K562 (cell line): Measurements from ENCODE around the gene RGS6. TPM values are rescaled to one million over a fixed set of nuclear protein-coding genes. Genes with fewer than 3 reads are reported as not detected.

ENCODE experiments used
- ATAC-seq: fragments of 200-7000 bp; cut with Tn5 transposase; 3 replicates; pipeline ENCODE4 v1.9.1; 2020; ENCODE audit warnings: moderate library complexity
- BruUV-seq: library from RNA; stranded (reverse); fragments of 400-500 nt; replicated peaks from 2 replicates; lab custom pipeline; 2021; lab: Mats Ljungman, UMichigan
- CTCF ChIA-PET: fragments of 300-600 bp; formaldehyde crosslinking; extraction: SDS; loops from one replicate; lab custom pipeline; 2021; ENCODE audit warnings: low intra/inter-chr PET ratio; lab: Yijun Ruan, JAX
- POLR2A ChIA-PET: fragments of 300-600, 350-650 bp; sonication (Branson Sonifier 250); formaldehyde crosslinking; extraction: SDS; loops from one replicate; lab custom pipeline; 2021; ENCODE audit warnings: antibody characterized with exemption, inconsistent platforms; lab: Yijun Ruan, JAX
- DNase-seq, 4 experiments: peaks; one replicate each; pipeline versions ENCODE4 v3.0.0 to v3.0.0-alpha.2; 2011 to 2018; ENCODE audit warnings: low spot score in 3 of 4, mixed read lengths in 3 of 4; ENCODE audit errors: extremely low read depth in 1 of 4
- FAIRE-seq: peaks from 2 replicates; lab custom pipeline; 2011; peaks lifted over from hg19 to GRCh38; lab: Jason Lieb, UNC
- H2AFZ ChIP-seq: 2 replicates; pipeline ENCODE4 v1.6.0; 2011; ENCODE audit warnings: low read depth, low read length, control low read depth, inconsistent platforms
- H3K27ac ChIP-seq: fragments of 200-600 bp; 3 replicates; pipeline ENCODE4 v1.8.0; 2011; ENCODE audit warnings: low read depth, mild to moderate bottlenecking, control low read depth, inconsistent platforms, low read length, moderate library complexity, mixed read lengths; ENCODE audit errors: extremely low read depth
- H3K27me3 ChIP-seq, 2 experiments: fragments of 300-600 bp in 1 of 2; 2 replicates in 1 of 2; 3 replicates in 1 of 2; pipeline versions ENCODE4 v1.6.0 to v1.8.0; 2011; ENCODE audit warnings: inconsistent platforms in 2 of 2, low read length in 2 of 2, mild to moderate bottlenecking in 1 of 2, mixed read lengths in 1 of 2, moderate library complexity in 1 of 2; ENCODE audit not compliant: control insufficient read depth in 2 of 2, insufficient read depth in 2 of 2
- H3K36me3 ChIP-seq: fragments of 300-600 bp; 3 replicates; pipeline ENCODE4 v1.8.0; 2011; ENCODE audit warnings: mild to moderate bottlenecking, low read length, inconsistent platforms; ENCODE audit not compliant: control insufficient read depth, insufficient read depth
- H3K4me1 ChIP-seq, 2 experiments: fragments of 200-600 bp in 1 of 2; replicated peaks in 1 of 2; 2 replicates in 1 of 2; 3 replicates in 1 of 2; pipeline versions ENCODE4 v1.5.1 to v1.8.0; 2011; ENCODE audit warnings: inconsistent platforms in 2 of 2, low read length in 2 of 2, mild to moderate bottlenecking in 1 of 2, mixed read lengths in 1 of 2, moderate library complexity in 1 of 2; ENCODE audit not compliant: control insufficient read depth in 2 of 2, insufficient read depth in 2 of 2
- H3K4me2 ChIP-seq: 2 replicates; pipeline ENCODE4 v1.6.1; 2011; ENCODE audit warnings: low read length, control low read depth, inconsistent platforms, mixed read lengths; ENCODE audit not compliant: insufficient read depth
- H3K4me3 ChIP-seq: fragments of 200-600 bp; sonication (generic), shearing (Covaris generic); 2 replicates; pipeline ENCODE4 v1.5.1; 2016; ENCODE audit warnings: control low read depth, inconsistent platforms
- H3K79me2 ChIP-seq: fragments of 200-600 bp; 3 replicates; pipeline ENCODE4 v1.8.0; 2011; ENCODE audit warnings: low read length, inconsistent platforms; ENCODE audit not compliant: control insufficient read depth, insufficient read depth
- H3K9ac ChIP-seq, 2 experiments: 2 replicates each; pipeline versions ENCODE4 v1.6.0 to v1.6.1; 2011; ENCODE audit warnings: low read depth in 2 of 2, low read length in 2 of 2, control low read depth in 1 of 2, inconsistent platforms in 1 of 2, mild to moderate bottlenecking in 1 of 2, mixed read lengths in 1 of 2; ENCODE audit not compliant: insufficient read depth in 1 of 2
- H3K9me1 ChIP-seq: one replicate; pipeline ENCODE4 v1.6.0; 2011; ENCODE audit warnings: inconsistent platforms, mild to moderate bottlenecking, low read length, moderate library complexity; ENCODE audit not compliant: control insufficient read depth, insufficient read depth
- H3K9me3 ChIP-seq: replicated peaks from 2 replicates; pipeline ENCODE4 v1.5.1; 2011; ENCODE audit warnings: low read depth, low read length, inconsistent platforms; ENCODE audit not compliant: control insufficient read depth, insufficient read depth
- H4K20me1 ChIP-seq: replicated peaks from 2 replicates; pipeline ENCODE4 v1.6.1; 2011; ENCODE audit warnings: low read length, inconsistent platforms, mixed read lengths; ENCODE audit not compliant: control insufficient read depth, insufficient read depth
- CHD1 ChIP-seq: fragments of 200-600 bp; sonication (generic); IDR thresholded peaks from one replicate; pipeline ENCODE4 v1.6.1; 2012; ENCODE audit warnings: mild to moderate bottlenecking, moderate library complexity, low read length, inconsistent platforms
- FOXK2 ChIP-seq, 2 experiments: fragments of 450-650 bp; IDR thresholded peaks in 1 of 2; conservative IDR thresholded peaks in 1 of 2; 2 replicates each; pipeline ENCODE4 v1.6.1; 2016; ENCODE audit warnings: low read depth in 2 of 2, mild to moderate bottlenecking in 1 of 2
- NR2C2 ChIP-seq, 2 experiments: fragments of 200-800 bp in 1 of 2; sonication (Bioruptor generic) in 1 of 2; sonication (generic) in 1 of 2; formaldehyde crosslinking in 1 of 2; IDR thresholded peaks; 2 replicates each; pipeline versions ENCODE4 v1.6.1 to v1.8.0; 2016 to 2022; ENCODE audit warnings: mild to moderate bottlenecking in 1 of 2, missing compliant biosample characterization in 1 of 2, missing genetic modification characterization in 1 of 2, missing genetic modification reagents in 1 of 2
- NR4A1 ChIP-seq, 2 experiments: fragments of 250-450 bp in 1 of 2; fragments of 450-650 bp in 1 of 2; sonication (Bioruptor Pico) in 1 of 2; IDR thresholded peaks; 2 replicates each; pipeline versions ENCODE4 v1.4.0 to v1.6.1; 2016 to 2020; ENCODE audit warnings: mild to moderate bottlenecking in 2 of 2, missing compliant biosample characterization in 1 of 2, missing genetic modification characterization in 1 of 2, moderate library complexity in 1 of 2
- PCBP1 ChIP-seq: fragments of 200-400 bp; formaldehyde crosslinking; IDR thresholded peaks from 2 replicates; pipeline ENCODE4 v1.6.1; 2018; ENCODE audit warnings: mild to moderate bottlenecking, low read depth, low read length; ENCODE audit not compliant: poor library complexity, severe bottlenecking
- SETDB1 ChIP-seq: IDR thresholded peaks from one replicate; pipeline ENCODE4 v1.6.1; 2012; ENCODE audit warnings: low read length, control low read depth, inconsistent platforms
- TAF7 ChIP-seq: fragments of 450-650 bp; IDR thresholded peaks from 2 replicates; pipeline ENCODE4 v1.6.1; 2016; ENCODE audit warnings: missing genetic modification characterization, missing compliant biosample characterization
- ZNF253 ChIP-seq: fragments of 250-450 bp; sonication (Bioruptor Pico); conservative IDR thresholded peaks from 2 replicates; pipeline ENCODE4 v1.6.1; 2021; ENCODE audit warnings: mild to moderate bottlenecking
- ZNF589 ChIP-seq: fragments of 200-800 bp; sonication (Bioruptor generic); IDR thresholded peaks from 2 replicates; pipeline ENCODE4 v1.6.1; 2016; ENCODE audit warnings: low read depth, missing genetic modification characterization, missing compliant biosample characterization
- ZNF75A ChIP-seq: fragments of 450-650 bp; formaldehyde crosslinking; IDR thresholded peaks from 2 replicates; pipeline ENCODE4 v1.4.0; 2020; ENCODE audit warnings: mild to moderate bottlenecking
- ZNF764 ChIP-seq: fragments of 250-450 bp; sonication (Bioruptor Pico); IDR thresholded peaks from 2 replicates; pipeline ENCODE4 v1.4.0; 2020; ENCODE audit warnings: low read depth, mild to moderate bottlenecking, moderate library complexity
- WGBS: fragments of 100-300 bp; shearing (Covaris generic); methylation state at CpG from one replicate; pipeline ENCODE4 v1.1.6; 2016; ENCODE audit warnings: low coverage, mixed read lengths; ENCODE audit not compliant: insufficient coverage; ENCODE audit errors: missing lambda C conversion rate; 5-methylcytosine and 5-hydroxymethylcytosine counted together
- in situ Hi-C: fragments of 300-500 bp; cut with MboI; formaldehyde crosslinking; loops from 4 replicates; pipeline ENCODE4 v1.15.0; 2018; ENCODE audit warnings: inconsistent platforms, mixed read lengths
- intact Hi-C: fragments of 100-400 bp; cut with micrococcal nuclease; formaldehyde crosslinking; loops from 2 replicates; pipeline ENCODE4 v1.14.2; 2022
- polyA plus RNA-seq, 8 experiments: library from polyadenylated mRNA; depleted of rRNA in 4 of 8; stranded (reverse) in 5 of 8; unstranded in 3 of 8; fragments of >200 nt; fragmentation: Nextera tagmentation in 2 of 8; fragmentation: Illumina TruSeq in 1 of 8; extraction: Ambion mirVana in 2 of 8; extraction: Trizol in 1 of 8; gene quantifications; 2 replicates each; pipeline versions ENCODE4 v1.2.1 to v1.2.3, GENCODE V29; 2011 to 2014; ENCODE audit warnings: inconsistent platforms in 1 of 8, missing spikeins in 1 of 8
- total RNA-seq, 7 experiments: library from RNA; depleted of rRNA in 6 of 7; stranded (reverse); fragments of >200 nt in 6 of 7; fragmentation: Illumina TruSeq in 2 of 7; extraction: Trizol in 2 of 7; gene quantifications; 2 replicates each; pipeline versions ENCODE4 v1.2.1 to v1.2.3, GENCODE V29; 2011 to 2021; ENCODE audit warnings: low replicate concordance in 1 of 7
- TF ChIP-seq, protein P1 (sequence below): fragments of 250-450 bp; sonication (Bioruptor Pico); IDR thresholded peaks from 2 replicates; pipeline ENCODE4 v1.8.0; 2022; ENCODE audit warnings: inconsistent platforms
- TF ChIP-seq, protein P2 (sequence below), 2 experiments: IDR thresholded peaks; 2 replicates each; pipeline ENCODE4 v1.6.1; 2012; ENCODE audit warnings: improper control_type of control experiment in 2 of 2, low read depth in 2 of 2, low read length in 2 of 2, borderline replicate concordance in 1 of 2

The RGS6 gene
- total and polyA plus RNA-seq, 9 of the 15 experiments (the other 6 are each of a cell fraction or from before 2014, with no cell fraction given): not detected

DNA sequence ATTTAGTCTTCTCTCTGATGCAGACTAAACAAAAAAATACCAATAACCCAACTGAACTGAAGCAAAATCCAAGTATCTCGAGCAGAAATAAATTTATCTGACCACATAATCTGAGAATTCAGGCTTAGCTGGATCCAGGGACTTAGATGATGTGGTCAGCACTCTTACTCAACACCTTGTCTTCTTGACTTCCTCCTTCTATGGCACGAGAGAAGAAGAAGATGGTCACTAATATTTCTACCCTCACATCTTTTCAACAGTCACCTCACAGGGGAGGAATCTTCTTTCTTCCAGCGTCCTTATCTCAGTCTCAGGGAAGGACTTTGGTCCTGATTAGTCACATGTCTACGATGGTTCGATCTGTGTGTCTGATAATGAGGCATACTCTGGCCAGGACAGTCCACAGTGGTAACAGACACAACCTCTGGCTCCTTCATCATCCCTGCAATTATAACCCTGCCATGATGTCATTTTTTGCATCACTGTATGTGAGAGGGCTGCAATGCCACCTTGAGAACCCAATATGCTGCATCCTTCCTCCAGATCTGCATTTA lies 15.8 kb downstream of the RGS6 start:
- no peaks in the 10 kb centered on the region for H4K20me1 ChIP-seq
- no peak overlapping the region for H3K27ac ChIP-seq
- DNase-seq (no peak), ATAC-seq (no peak), FAIRE-seq (no peak)
- CTCF ChIA-PET: no interaction called here
- intact Hi-C loops (no loop called here), in situ Hi-C loops (no loop called here)
- H3K4me1 ChIP-seq: no peaks in the 10 kb centered on the region
- no peak overlapping the region for H3K4me2 ChIP-seq
- POLR2A ChIA-PET: no interaction called here
- H3K9me3 ChIP-seq: no peaks in the 10 kb centered on the region
- no peaks in the 10 kb centered on the region for H3K27me3 ChIP-seq
- no TSS peak for BruUV-seq
- H3K36me3 ChIP-seq: no peaks in the 10 kb centered on the region
- H2AFZ ChIP-seq: no peak overlapping the region
- no peak overlapping the region for H3K9ac ChIP-seq
- no peaks in the 10 kb centered on the region for H3K9me1 ChIP-seq
- no peaks in the 10 kb centered on the region for H3K79me2 ChIP-seq
- no peak overlapping the region for H3K4me3 ChIP-seq
- 0% methylated on average over 4 of the region's 5 CpGs for WGBS
- TF ChIP-seq PCBP1 (no peak), TAF7 (tag) (no peak), NR4A1 (CRISPR knock-in tag; IDR thresholded peaks at IDR 0.05) (no peak), NR4A1 (tag; IDR thresholded peaks at IDR 0.05) (no peak), NR2C2 (CRISPR knock-in tag; IDR thresholded peaks at IDR 0.05) (no peak), NR2C2 (tag; IDR thresholded peaks at IDR 0.05) (no peak), ZNF764 (CRISPR knock-in tag) (no peak), CHD1 (no peak), SETDB1 (no peak), FOXK2 (conservative IDR thresholded peaks at IDR 0.05 in 1 of 2, IDR thresholded peaks at IDR 0.05 in 1 of 2; ENCODE audit: low read depth in 2 of 2) (no peak), ZNF75A (CRISPR knock-in tag) (no peak), ZNF589 (CRISPR knock-in tag) (no peak), ZNF253 (no peak)
- TF ChIP-seq, protein P1, sequence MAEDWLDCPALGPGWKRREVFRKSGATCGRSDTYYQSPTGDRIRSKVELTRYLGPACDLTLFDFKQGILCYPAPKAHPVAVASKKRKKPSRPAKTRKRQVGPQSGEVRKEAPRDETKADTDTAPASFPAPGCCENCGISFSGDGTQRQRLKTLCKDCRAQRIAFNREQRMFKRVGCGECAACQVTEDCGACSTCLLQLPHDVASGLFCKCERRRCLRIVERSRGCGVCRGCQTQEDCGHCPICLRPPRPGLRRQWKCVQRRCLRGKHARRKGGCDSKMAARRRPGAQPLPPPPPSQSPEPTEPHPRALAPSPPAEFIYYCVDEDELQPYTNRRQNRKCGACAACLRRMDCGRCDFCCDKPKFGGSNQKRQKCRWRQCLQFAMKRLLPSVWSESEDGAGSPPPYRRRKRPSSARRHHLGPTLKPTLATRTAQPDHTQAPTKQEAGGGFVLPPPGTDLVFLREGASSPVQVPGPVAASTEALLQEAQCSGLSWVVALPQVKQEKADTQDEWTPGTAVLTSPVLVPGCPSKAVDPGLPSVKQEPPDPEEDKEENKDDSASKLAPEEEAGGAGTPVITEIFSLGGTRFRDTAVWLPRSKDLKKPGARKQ (CRISPR knock-in tag): no peak
- TF ChIP-seq, protein P2, sequence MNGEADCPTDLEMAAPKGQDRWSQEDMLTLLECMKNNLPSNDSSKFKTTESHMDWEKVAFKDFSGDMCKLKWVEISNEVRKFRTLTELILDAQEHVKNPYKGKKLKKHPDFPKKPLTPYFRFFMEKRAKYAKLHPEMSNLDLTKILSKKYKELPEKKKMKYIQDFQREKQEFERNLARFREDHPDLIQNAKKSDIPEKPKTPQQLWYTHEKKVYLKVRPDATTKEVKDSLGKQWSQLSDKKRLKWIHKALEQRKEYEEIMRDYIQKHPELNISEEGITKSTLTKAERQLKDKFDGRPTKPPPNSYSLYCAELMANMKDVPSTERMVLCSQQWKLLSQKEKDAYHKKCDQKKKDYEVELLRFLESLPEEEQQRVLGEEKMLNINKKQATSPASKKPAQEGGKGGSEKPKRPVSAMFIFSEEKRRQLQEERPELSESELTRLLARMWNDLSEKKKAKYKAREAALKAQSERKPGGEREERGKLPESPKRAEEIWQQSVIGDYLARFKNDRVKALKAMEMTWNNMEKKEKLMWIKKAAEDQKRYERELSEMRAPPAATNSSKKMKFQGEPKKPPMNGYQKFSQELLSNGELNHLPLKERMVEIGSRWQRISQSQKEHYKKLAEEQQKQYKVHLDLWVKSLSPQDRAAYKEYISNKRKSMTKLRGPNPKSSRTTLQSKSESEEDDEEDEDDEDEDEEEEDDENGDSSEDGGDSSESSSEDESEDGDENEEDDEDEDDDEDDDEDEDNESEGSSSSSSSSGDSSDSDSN (IDR thresholded peaks at IDR 0.05; ENCODE audit: borderline replicate concordance in 1 of 2, low read depth in 2 of 2, low read length in 2 of 2): no peak
